ENCODE measurements around the gene PPP1R1B. TPM values are rescaled to one million over a fixed set of nuclear protein-coding genes. Genes with fewer than 3 reads are reported as not detected.

PPP1R1B gene
- total RNA-seq, 1 donor from 2014 or later, result not detected

GRCh38 chr17:39607057-39607850 lies 19.5 kb upstream of the PPP1R1B start:
- TF ChIP-seq CTCF (IDR thresholded peaks at IDR 0.05; ENCODE audit: insufficient read depth, low read length, severe bottlenecking), result no peak
- FAIRE-seq, result no peak
- H3K4me3 ChIP-seq (ENCODE audit: low read depth, low read length), result no peak overlapping the region

GRCh38 chr17:39607851-39608130 lies 19.0 kb upstream of the PPP1R1B start, which contains the start of gene NEUROD2:
NEUROD2 (minus strand) TSS chr17:39607920; CDS start chr17:39606599, 1,321 bp downstream.
- no peaks in the 10 kb centered on the region for H3K36me3 ChIP-seq (ENCODE audit: control insufficient read depth, insufficient read depth, low read length)
- no peak for FAIRE-seq
- no peak for TF ChIP-seq CTCF (IDR thresholded peaks at IDR 0.05; ENCODE audit: insufficient read depth, low read length, severe bottlenecking)
- no peak for DNase-seq (ENCODE audit: low read depth)
- H3K27me3 ChIP-seq (ENCODE audit: control insufficient read depth, insufficient read depth, low read length), result peaks cover 34% of the 10 kb centered on the region
- no peak within 1 kb of the TSS for H3K4me3 ChIP-seq (ENCODE audit: low read depth, low read length)

More at GRCh38 chr17:39607057-39607850, 19.5 kb upstream of the PPP1R1B start:
- DNase-seq (ENCODE audit: low read depth), result no peak
- Histone ChIP-seq H3K27me3 (ENCODE audit: control insufficient read depth, insufficient read depth, low read length) (peaks cover 34% of the 10 kb centered on the region), H3K36me3 (ENCODE audit: control insufficient read depth, insufficient read depth, low read length) (no peaks in the 10 kb centered on the region)

GRCh38 chr17:39608142-39608981 lies 18.4 kb upstream of the PPP1R1B start:
- FAIRE-seq (peak; percentile 58), DNase-seq (ENCODE audit: low read depth) (no peak)
- TF ChIP-seq CTCF (IDR thresholded peaks at IDR 0.05; ENCODE audit: insufficient read depth, low read length, severe bottlenecking), result no peak
- Histone ChIP-seq H3K36me3 (ENCODE audit: control insufficient read depth, insufficient read depth, low read length) (no peaks in the 10 kb centered on the region), H3K4me3 (ENCODE audit: low read depth, low read length) (no peak overlapping the region), H3K27me3 (ENCODE audit: control insufficient read depth, insufficient read depth, low read length) (peaks cover 34% of the 10 kb centered on the region)

GRCh38 chr17:39609416-39610025 lies 17.2 kb upstream of the PPP1R1B start:
- FAIRE-seq (no peak), DNase-seq (ENCODE audit: low read depth) (no peak)
- no peaks in the 10 kb centered on the region for H3K36me3 ChIP-seq (ENCODE audit: control insufficient read depth, insufficient read depth, low read length)
- peaks cover 32% of the 10 kb centered on the region for H3K27me3 ChIP-seq (ENCODE audit: control insufficient read depth, insufficient read depth, low read length)
- no peak for TF ChIP-seq CTCF (IDR thresholded peaks at IDR 0.05; ENCODE audit: insufficient read depth, low read length, severe bottlenecking)
- no peak overlapping the region for H3K4me3 ChIP-seq (ENCODE audit: low read depth, low read length)

- TF ChIP-seq CTCF (IDR thresholded peaks at IDR 0.05; ENCODE audit: insufficient read depth, low read length, severe bottlenecking), result no peak
- H3K36me3 ChIP-seq (ENCODE audit: control insufficient read depth, insufficient read depth, low read length), result no peaks in the 10 kb centered on the region
- FAIRE-seq (no peak), DNase-seq (ENCODE audit: low read depth) (no peak)
- peaks cover 24% of the 10 kb centered on the region for H3K27me3 ChIP-seq (ENCODE audit: control insufficient read depth, insufficient read depth, low read length)
- H3K4me3 ChIP-seq (ENCODE audit: low read depth, low read length), result no peak overlapping the region
These were observed 15.2 kb upstream of the PPP1R1B start for GRCh38 chr17:39611401-39612112.
